ENCODE measurements around the gene ZNF598. TPM values are rescaled to one million over a fixed set of nuclear protein-coding genes. Genes with fewer than 3 reads are reported as not detected.
A peak's percentile ranks its signal among the peaks of the same experiment; 100 is the strongest.

Gene ZNF598
- total and polyA plus RNA-seq, 2 of the 13 experiments (the other 11 are each of a cell fraction or from before 2014, with no cell fraction given), result 13.5 to 14.2 TPM

DNA sequence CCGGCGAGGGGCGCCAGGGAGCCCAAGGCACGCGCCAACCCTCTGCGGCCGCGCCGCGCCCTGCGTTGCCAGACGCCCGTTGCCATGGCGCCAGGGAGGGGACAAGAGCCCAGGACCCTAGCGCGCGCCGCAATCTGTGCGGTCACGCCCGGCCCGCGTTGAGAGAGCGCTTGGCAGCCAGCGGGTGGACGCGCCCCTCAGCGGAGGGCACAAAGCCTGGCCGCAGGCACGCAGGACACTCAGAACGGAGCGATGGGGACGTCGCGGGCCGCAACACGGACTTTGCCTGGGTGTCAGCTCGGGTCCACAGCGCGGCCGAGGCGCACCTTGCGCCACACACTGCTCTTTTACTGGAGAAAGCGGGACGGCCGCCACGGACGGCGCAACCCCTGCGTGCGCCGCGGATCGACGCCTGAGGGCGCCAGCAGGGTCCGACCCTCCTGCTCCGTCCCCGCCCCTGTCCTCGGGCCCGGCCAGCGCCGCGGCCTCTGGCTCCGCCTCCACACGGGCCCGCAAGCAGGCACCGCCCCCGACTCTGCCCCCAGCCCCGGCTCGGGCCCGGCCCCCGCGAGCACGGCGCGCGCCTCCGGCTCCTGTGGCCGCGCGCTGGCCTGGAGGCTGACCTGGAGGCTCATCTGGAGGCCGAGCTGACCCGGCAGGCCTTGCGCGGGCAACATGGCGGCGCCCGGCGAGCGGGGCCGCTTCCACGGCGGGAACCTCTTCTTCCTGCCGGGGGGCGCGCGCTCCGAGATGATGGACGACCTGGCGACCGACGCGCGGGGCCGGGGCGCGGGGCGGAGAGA, 25.9 kb downstream of the ZNF598 start, which contains the start of gene GFER (continued):
- TF ChIP-seq HOXA5 (CRISPR knock-in tag; IDR thresholded peaks at IDR 0.05) (no peak; the same call in 1 of the 2 replicates), MXI1 (IDR thresholded peaks at IDR 0.05; ENCODE audit: borderline replicate concordance, low read depth, low read length) (peak; percentile 89; the same call in 2 of the 3 replicates), THAP9 (CRISPR knock-in tag; IDR thresholded peaks at IDR 0.05; ENCODE audit: borderline replicate concordance) (peak; percentile 73; the same call in 1 of the 2 replicates), ZBTB34 (CRISPR knock-in tag; IDR thresholded peaks at IDR 0.05) (no peak), ZNF138 (CRISPR knock-in tag; IDR thresholded peaks at IDR 0.05; ENCODE audit: low read depth) (no peak; the same call in 1 of the 2 replicates), THAP7 (CRISPR knock-in tag; IDR thresholded peaks at IDR 0.05) (0 out of 2 replicates have a peak, but pooled peaks have one; percentile 64), ZNF558 (CRISPR knock-in tag; IDR thresholded peaks at IDR 0.05; ENCODE audit: borderline replicate concordance) (no peak; the same call in 1 of the 2 replicates), CENPX (CRISPR knock-in tag; IDR thresholded peaks at IDR 0.05) (no peak), CCAR2 (optimal IDR thresholded peaks at IDR 0.05; ENCODE audit: low read depth, low read length) (peak; percentile 84), ZNF564 (CRISPR knock-in tag; IDR thresholded peaks at IDR 0.05) (peak; percentile 87), ESRRA (CRISPR knock-in tag; IDR thresholded peaks at IDR 0.05; ENCODE audit: low read depth) (no peak), SP140L (CRISPR knock-in tag; IDR thresholded peaks at IDR 0.05; ENCODE audit: borderline replicate concordance) (no peak), ZFY (CRISPR knock-in tag; IDR thresholded peaks at IDR 0.05) (peak; percentile 91), ZNF446 (CRISPR knock-in tag; IDR thresholded peaks at IDR 0.05) (peak; percentile 11; the same call in 1 of the 2 replicates), ZNF264 (CRISPR knock-in tag; IDR thresholded peaks at IDR 0.05) (peak; percentile 25; the same call in 1 of the 2 replicates), TRIM24 (CRISPR knock-in tag; IDR thresholded peaks at IDR 0.05) (no peak), ZMYM4 (CRISPR knock-in tag; IDR thresholded peaks at IDR 0.05) (peak; percentile 46), HNRNPK (IDR thresholded peaks at IDR 0.05; ENCODE audit: low read depth, low read length, poor library complexity, severe bottlenecking) (peak; percentile 67), ARNTL (CRISPR knock-in tag; IDR thresholded peaks at IDR 0.05) (no peak), SRSF9 (IDR thresholded peaks at IDR 0.05; ENCODE audit: borderline replicate concordance, insufficient read depth, low read depth, low read length, poor library complexity, severe bottlenecking) (no peak), ZNF337 (CRISPR knock-in tag; IDR thresholded peaks at IDR 0.05; ENCODE audit: borderline replicate concordance, low read depth) (no peak)
- TF ChIP-seq, protein P1, sequence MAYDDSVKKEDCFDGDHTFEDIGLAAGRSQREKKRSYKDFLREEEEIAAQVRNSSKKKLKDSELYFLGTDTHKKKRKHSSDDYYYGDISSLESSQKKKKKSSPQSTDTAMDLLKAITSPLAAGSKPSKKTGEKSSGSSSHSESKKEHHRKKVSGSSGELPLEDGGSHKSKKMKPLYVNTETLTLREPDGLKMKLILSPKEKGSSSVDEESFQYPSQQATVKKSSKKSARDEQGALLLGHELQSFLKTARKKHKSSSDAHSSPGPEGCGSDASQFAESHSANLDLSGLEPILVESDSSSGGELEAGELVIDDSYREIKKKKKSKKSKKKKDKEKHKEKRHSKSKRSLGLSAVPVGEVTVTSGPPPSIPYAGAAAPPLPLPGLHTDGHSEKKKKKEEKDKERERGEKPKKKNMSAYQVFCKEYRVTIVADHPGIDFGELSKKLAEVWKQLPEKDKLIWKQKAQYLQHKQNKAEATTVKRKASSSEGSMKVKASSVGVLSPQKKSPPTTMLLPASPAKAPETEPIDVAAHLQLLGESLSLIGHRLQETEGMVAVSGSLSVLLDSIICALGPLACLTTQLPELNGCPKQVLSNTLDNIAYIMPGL (CRISPR knock-in tag; IDR thresholded peaks at IDR 0.05; ENCODE audit: borderline replicate concordance in 1 of 2, low read depth in 1 of 2), result peak; percentile 67 to 78; a peak in 3 of 4 replicates

Data from HepG2 (cell line).